Stimulated activated CD4-positive, alpha-beta T cell treated with anti-CD3 and anti-CD28 coated beads, Interleukin-2, amount 100 ng/mL, for 48 hours (primary cell): Measurements from ENCODE around the gene CTNNA3.

Experiments used
- DNase-seq, 2 donors: peaks; one replicate each; pipeline ENCODE4 v3.0.0-alpha.2; 2020

Gene CTNNA3

DNA sequence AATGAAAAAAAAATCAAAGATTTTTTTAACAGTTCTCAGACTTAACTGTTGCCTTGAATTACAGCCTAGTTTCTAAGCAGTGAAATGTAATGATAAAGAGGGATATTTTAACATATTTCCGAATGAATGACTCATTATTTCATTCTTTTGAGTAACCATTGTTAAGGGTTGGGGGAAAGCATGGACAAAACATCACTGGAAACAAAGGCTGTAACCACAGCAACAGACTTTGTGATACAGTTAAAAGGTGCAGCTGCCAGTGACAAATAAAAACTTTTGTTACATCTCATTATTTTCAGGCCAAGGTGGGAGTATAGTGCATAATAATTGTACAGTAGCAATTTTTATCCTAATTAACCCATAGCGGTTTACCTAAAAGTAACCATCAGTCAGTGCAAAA, 597.5 kb downstream of the CTNNA3 start:
- DNase-seq = no peak

- DNase-seq = no peak
These were observed 600.5 kb downstream of the CTNNA3 start for GRCh38 chr10:67095531-67095930.

DNA sequence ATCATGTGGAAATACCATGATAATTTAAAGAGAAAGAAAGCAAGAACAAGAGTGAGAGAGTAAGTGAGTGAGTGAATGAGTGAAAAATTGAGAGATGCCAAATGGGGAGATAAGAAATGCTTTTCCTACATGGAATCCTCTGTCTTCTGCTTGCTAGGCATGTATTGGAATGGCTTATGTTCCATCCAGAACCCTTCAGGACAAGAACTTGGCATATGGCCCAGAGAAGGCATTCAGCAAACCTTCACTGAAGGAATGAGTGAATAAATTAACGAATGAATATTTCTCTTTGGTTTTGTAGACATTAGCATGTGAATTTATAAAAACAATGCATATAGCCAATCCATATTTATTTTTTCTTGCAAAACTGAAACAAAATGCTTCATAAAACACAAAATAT, 608.0 kb downstream of the CTNNA3 start:
- no peak for DNase-seq

GRCh38 chr10:67087135-67087425, 608.9 kb downstream of the CTNNA3 start:
- DNase-seq = no peak

GRCh38 chr10:67086327-67087134, 609.5 kb downstream of the CTNNA3 start:
- DNase-seq = no peak

DNA sequence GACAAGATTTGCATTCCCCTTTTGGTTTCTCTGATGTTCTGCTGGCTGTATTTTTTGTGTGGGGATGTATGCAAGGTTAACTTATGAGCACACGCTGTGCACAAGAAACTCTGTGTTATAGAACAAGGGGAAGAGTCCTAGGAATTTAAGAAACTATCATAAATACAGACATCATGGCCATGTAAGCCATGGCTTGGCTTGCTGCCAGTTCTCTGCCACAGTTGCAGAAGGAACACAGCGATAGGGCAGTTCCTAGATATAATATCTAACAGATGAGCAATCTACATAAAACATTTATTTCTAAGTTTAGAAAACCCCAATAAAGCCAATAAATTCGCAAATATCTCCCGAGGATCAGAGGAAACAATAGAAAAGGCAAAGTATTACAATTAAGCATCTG, 616.9 kb downstream of the CTNNA3 start:
- no peak for DNase-seq

DNA sequence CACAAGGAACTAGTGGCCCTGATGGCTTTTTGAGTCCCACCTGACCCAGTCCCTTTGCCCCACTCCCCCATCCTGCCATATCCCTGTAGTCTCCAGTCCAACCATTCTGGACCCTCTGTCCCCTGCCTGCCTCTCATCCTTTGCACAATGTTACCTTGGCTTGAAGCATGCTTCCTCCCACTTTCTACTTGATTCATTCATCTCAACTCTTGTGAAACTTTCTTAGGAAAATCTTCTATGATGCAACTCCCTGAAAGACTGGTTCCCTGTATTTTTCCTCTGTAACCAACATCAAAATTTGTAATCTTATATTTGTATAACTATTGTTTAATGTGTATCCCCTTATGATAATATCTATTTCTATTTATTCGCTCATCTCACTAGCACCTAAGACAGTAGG, 618.6 kb downstream of the CTNNA3 start:
- DNase-seq = no peak

- DNase-seq = no peak
These were observed 619.9 kb downstream of the CTNNA3 start for GRCh38 chr10:67076144-67076543.

DNA sequence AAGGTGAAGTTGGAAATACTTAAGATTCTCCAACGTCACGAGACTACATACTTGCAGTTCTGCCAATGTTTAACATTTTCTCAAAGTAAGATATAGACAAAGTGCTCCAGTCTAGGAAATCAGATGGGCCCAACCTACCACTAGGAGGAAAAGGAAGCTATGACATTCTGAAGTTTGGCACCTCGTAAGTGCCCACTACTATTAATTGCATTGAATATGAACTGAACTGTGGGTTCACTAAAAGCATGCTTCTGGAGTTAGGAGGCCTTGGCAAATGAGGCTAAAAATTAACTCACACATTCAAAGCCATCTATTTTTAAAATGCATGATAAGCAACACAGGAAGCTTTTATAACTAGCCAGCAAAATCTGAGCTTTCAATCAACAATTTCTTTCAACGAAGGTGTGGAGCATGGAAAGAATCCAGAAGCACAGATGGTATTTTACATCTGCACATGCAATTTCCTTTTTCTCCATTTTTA, 620.5 kb downstream of the CTNNA3 start:
- no peak for DNase-seq

DNA sequence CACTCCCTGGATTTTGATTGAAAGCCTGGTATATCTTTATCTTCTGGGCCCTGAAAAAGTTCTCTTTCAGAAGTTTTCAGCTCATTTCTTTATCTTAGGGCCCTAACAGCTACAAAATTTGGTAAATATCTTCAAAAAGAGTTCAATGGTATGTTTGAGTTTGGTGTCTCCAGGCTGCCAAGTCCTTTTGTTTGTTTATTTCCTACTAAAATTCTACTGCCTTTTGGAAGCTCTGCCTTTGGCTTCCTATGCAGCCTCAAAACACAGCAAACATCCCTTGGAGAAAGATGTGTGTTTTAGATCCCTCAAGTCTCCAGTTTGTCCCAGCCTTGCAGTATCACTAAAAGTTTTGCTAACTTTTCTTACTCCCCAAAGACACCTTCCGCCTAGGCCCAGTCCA, 623.3 kb downstream of the CTNNA3 start:
- DNase-seq = no peak

GRCh38 chr10:67050415-67050814, 645.6 kb downstream of the CTNNA3 start:
- DNase-seq = no peak

DNA sequence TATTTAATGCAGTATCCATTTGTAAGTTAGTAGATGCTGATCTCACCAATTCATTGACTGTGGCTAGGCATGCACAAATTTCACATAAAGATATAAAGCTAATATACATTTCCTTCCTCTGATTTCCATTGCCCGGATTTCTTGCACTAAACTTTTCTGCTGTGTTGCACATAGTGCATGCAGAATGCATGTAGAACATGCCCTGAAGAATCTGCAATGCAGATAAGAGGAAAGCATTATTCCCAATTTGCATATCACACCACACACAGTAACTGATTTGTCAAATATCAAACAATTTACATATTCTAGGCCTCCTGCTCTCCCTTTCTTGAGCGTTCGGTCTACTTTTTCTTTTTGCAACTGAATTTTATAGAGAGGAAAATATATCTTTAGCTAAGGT, 646.0 kb downstream of the CTNNA3 start:
- no peak for DNase-seq

GRCh38 chr10:67046507-67046906, 649.5 kb downstream of the CTNNA3 start:
- DNase-seq = no peak

GRCh38 chr10:67045404-67045803, 650.6 kb downstream of the CTNNA3 start:
- DNase-seq = no peak

DNA sequence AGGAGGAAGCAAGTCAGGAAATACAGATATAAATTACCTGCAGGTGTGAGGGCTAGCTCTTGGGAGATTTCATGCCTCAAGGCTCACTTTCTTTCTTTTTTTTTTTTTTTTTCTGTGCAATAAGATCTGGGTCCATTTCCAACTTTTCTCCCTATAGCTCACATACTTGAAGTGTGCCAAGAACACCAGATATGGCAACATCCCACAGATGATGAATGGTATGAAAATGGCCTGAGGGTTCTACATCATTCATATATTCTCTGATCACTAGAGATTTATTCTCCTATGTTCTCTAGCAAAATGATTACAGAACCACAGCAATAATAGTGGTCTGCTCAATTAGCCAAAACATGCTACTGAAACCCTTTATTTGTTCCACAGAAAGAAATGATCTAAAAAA, 653.0 kb downstream of the CTNNA3 start:
- no peak for DNase-seq

- DNase-seq = no peak
These were observed 659.2 kb downstream of the CTNNA3 start for GRCh38 chr10:67036808-67037207.

- DNase-seq = no peak
These were observed 662.1 kb downstream of the CTNNA3 start for GRCh38 chr10:67033878-67034277.

DNA sequence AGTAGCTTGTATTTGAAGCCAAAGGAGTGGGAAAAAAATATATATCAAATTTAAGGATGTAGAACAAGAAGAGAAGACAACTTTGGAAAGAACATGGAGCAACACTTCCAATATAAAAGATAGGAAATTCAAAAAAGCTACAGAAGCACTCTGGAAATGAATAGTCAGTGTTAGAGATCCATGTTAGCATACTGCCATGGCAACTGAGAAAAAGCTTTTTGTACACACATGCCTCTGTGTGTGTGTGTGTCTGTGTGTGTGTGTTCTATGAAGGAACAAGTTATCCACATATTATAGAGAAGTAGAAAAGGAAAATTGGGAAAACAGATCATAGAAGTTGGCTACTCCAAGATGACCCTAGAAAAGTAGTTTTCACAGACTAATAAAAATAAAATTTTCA, 673.9 kb downstream of the CTNNA3 start:
- no peak for DNase-seq

DNA sequence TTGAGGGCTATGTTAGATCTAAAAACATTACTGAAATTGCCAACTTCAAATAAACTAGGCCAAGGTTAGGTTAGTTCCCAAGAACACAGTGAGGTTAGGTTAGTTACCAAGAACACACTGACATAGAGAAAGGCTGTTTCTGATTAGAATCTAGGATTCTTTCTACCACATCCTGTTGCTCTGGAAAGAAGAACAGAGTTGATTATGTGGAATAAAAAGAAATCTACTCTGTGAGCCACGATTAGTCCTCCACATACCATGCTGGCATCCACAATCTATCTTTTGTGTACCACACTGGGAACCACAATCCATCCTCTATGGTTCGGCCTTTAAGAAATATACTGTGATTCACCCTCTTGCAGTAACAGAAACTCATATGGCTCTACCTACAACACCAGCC, 678.8 kb downstream of the CTNNA3 start:
- DNase-seq = no peak

GRCh38 chr10:67015225-67015624, 680.8 kb downstream of the CTNNA3 start:
- no peak for DNase-seq

- DNase-seq = no peak
These were observed 684.0 kb downstream of the CTNNA3 start for GRCh38 chr10:67011981-67012380.

- no peak for DNase-seq
These were observed 684.5 kb downstream of the CTNNA3 start for GRCh38 chr10:67011480-67011879.

GRCh38 chr10:67005981-67006380, 690.0 kb downstream of the CTNNA3 start:
- no peak for DNase-seq

DNA sequence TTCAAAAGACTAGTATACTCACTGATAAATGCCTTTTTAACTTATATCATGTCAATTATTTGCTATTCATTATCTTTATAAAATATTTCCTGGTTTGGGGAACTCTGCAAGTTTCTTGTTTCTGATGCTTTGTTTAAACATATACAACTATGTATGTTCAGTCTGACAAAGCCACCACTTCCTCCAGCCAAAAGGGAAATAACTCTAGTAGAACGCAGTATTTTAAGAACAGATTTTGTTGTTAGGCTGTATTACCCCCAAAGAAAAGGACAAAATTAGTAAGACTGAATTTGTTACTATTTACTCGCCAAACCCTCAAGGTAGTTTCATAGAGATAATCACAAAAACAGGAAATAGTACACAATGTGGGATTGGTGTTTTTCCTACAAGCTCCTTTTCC, 691.3 kb downstream of the CTNNA3 start:
- no peak for DNase-seq
